Testis (tissue), 3 donors: ENCODE results near the gene PGF. TPM values are rescaled to one million over a fixed set of nuclear protein-coding genes. Genes with fewer than 3 reads are reported as not detected.

ENCODE experiments used
- DNase-seq: peaks from one replicate; pipeline ENCODE4 v3.0.0-alpha.2; 2019
- H3K27ac ChIP-seq, 2 donors: fragments of 200-600 bp; sonication (generic); one replicate each; pipeline ENCODE4 v1.5.1; 2019
- H3K27me3 ChIP-seq: fragments of 200-600 bp; sonication (generic); one replicate; pipeline ENCODE4 v1.5.1; 2019
- H3K36me3 ChIP-seq: fragments of 200-600 bp; sonication (generic); one replicate; pipeline ENCODE4 v1.5.1; 2017; ENCODE audit warnings: low read depth; ENCODE audit errors: missing control alignments
- H3K4me1 ChIP-seq: fragments of 200-600 bp; sonication (generic); one replicate; pipeline ENCODE4 v1.5.1; 2019
- H3K4me3 ChIP-seq, 2 donors: fragments of 200-600 bp; sonication (generic); one replicate each; pipeline ENCODE4 v1.5.1; 2017 to 2019
- H3K9me3 ChIP-seq: fragments of 200-600 bp; sonication (generic); one replicate; pipeline ENCODE4 v1.5.1; 2017
- CTCF ChIP-seq, 3 experiments: fragments of 450-650 bp in 2 of 3; fragments of 200-600 bp in 1 of 3; sonication (generic) in 1 of 3; IDR thresholded peaks; one replicate each; pipeline ENCODE4 v1.5.1; 2016 to 2019; ENCODE audit warnings: antibody characterized with exemption in 3 of 3, mild to moderate bottlenecking in 2 of 3, moderate library complexity in 1 of 3
- POLR2A ChIP-seq: fragments of 450-650 bp; IDR thresholded peaks from one replicate; pipeline ENCODE4 v1.6.1; 2017; ENCODE audit warnings: antibody characterized with exemption, mild to moderate bottlenecking, moderate library complexity
- WGBS, 2 donors: methylation state at CpG; one replicate each; pipeline ENCODE4 v1.1.5; 2018; 5-methylcytosine and 5-hydroxymethylcytosine counted together
- intact Hi-C: fragments of 100-400 bp; cut with DNase I; formaldehyde crosslinking; loops from one replicate; pipeline ENCODE4 v1.15.1; 2023; ENCODE audit warnings: low total_unique reads
- polyA plus RNA-seq: library from polyadenylated mRNA; stranded (reverse); fragments of 350-450 nt; fragmentation: Illumina TruSeq; extraction: RNeasy Lipid Tissue Mini Kit (QIAGEN cat#74804); gene quantifications from one replicate; pipeline ENCODE4 v1.2.3, GENCODE V29; 2014; ENCODE audit warnings: low read depth, low replicate concordance; ENCODE audit not compliant: insufficient read depth
- total RNA-seq, 2 donors: library from RNA; depleted of rRNA; stranded (reverse); fragments of >200 nt; gene quantifications; one replicate each; pipeline ENCODE4 v1.2.3, GENCODE V29; 2016

Gene PGF
- total and polyA plus RNA-seq, 3 donors from 2014 or later, result 5.4 to 11.5 (median 6.5) TPM

- H3K27me3 ChIP-seq, result no peaks in the 10 kb centered on the region
- H3K36me3 ChIP-seq, result no peaks in the 10 kb centered on the region
- DNase-seq, result peak; percentile 10
- no peaks in the 10 kb centered on the region for H3K4me1 ChIP-seq
- no peak for TF ChIP-seq CTCF (IDR thresholded peaks at IDR 0.05)
- TF ChIP-seq POLR2A, result no peak
- H3K9me3 ChIP-seq, result no peaks in the 10 kb centered on the region
- H3K27ac ChIP-seq, result no peak overlapping the region
- 83 to 96% methylated on average over 4 to 9 of the region's 9 CpGs for WGBS, 2 donors
- no peak overlapping the region for H3K4me3 ChIP-seq
- intact Hi-C loops, result no loop called here
Measured at GRCh38 chr14:74981462-74981782, 26.0 kb upstream of the PGF start.

DNA sequence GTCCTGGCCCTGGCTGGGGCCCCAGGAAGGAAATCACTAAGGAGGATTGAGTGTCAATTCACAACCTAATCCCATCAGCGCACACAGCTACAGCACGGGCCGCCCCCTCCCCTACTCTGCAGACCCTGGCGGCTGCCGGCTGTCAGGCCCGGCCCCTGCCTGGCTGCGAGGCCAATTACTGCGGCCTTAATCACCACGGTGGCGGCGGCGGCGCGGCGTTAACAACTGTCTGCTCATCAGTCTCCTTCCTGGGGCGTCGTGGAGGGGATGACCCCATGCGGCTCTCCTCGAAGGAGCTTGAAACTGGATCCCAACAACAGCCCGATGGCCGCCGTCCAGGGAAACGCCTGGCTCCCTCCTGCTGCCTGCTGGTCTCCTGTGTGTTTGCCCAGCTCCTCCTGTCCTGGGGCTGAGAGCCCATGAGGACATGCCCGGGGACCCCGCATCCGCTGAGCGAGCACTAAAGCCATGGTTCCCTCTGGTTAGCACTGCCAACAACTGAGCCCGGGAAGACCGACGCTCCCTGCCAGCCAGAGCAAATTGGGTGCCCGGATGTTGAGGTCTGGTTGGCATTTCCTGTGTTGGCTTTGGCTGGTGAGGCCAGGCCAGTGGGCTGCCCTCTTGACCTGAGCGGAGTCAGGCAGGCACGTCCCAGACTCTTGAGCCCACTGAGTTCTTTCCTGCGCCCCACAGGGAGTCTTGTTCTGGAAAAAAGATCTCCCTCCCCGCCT lies 25.5 kb upstream of the PGF start:
- Histone ChIP-seq H3K27ac (no peak overlapping the region), H3K4me1 (no peaks in the 10 kb centered on the region)

DNA sequence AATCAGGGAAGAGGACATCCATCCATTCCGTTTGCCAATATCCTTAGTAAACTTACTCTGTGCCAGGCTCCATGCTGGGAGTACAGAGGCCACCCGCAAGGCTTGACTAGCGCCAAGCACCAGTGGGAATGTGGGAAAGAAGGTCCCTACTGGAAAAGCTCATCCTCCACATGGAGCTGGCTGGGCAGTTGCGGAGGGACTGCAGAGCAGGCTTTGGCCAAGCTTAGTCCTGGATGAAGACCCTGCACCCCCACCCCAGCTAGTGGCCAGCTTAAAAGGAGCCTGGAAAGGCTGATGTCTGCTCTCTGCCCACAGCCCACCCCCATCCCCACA lies 25.0 kb upstream of the PGF start:
- no peak overlapping the region for H3K27ac ChIP-seq
- H3K27me3 ChIP-seq, result no peaks in the 10 kb centered on the region
- intact Hi-C loops, result no loop called here
- H3K9me3 ChIP-seq, result no peaks in the 10 kb centered on the region
- no peaks in the 10 kb centered on the region for H3K36me3 ChIP-seq
- WGBS, 2 donors, result 79 to 85% methylated on average over 4 of the region's 4 CpGs
- H3K4me1 ChIP-seq, result no peaks in the 10 kb centered on the region
- TF ChIP-seq POLR2A (no peak), CTCF (IDR thresholded peaks at IDR 0.05) (no peak)
- DNase-seq, result no peak
- H3K4me3 ChIP-seq, result no peak overlapping the region

More for the DNA sequence above, 25.5 kb upstream of the PGF start:
- H3K36me3 ChIP-seq, result no peaks in the 10 kb centered on the region
- H3K9me3 ChIP-seq, result no peaks in the 10 kb centered on the region
- TF ChIP-seq POLR2A (no peak), CTCF (IDR thresholded peaks at IDR 0.05) (no peak)
- 81 to 90% methylated on average over 2 to 35 of the region's 35 CpGs for WGBS, 2 donors
- H3K4me3 ChIP-seq, result no peak overlapping the region
- H3K27me3 ChIP-seq, result no peaks in the 10 kb centered on the region
- DNase-seq, result no peak
- intact Hi-C loops, result no loop called here

DNA sequence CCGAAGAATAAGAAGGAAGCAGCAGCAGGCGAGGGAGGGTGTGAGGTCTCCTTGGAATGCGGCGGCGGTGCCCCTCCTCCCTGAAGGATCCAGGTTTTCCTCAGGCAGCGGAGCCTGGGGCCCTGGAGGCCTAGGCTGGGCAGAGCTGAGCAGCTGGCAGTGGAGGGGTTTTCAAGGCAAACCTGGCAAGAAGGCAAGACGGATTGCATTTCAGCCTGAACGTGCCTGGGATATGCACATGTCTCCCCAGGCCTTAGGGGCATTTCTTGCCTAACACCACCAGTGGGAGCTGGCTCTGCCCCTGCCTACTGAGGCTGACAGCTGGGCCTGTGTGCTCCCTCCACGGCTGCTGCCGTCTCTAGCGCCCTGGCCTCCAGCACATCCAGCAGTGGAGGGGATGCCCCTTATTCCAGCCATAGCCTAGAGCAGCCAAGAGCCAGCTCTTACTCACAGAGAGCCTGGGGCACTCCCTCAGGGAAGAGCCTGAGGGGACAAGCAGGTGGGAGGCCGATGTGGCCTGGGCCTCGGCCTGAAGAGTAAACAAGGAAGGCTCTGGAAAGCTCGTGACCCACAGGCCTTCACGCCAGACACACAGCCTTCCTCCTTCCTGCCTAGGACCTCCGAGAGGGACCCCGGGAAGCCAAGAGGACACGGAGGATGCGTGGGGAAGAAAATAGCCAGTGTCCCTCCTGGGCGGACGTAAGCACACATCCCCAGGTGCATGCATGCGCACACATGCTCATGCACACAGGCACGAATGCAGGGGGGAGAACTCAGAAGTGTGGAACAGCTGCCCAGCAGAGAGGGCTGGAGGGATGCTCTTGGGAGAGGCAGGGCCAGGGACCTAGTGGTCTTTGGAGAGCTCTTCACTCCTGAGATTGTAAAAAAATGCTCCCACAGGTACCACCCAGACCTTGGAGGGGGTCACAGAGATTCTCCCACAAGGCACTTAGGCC lies 24.3 kb upstream of the PGF start:
- TF ChIP-seq CTCF (IDR thresholded peaks at IDR 0.05), result no peak
- TF ChIP-seq POLR2A, result no peak
- Histone ChIP-seq H3K9me3 (no peaks in the 10 kb centered on the region), H3K4me1 (no peaks in the 10 kb centered on the region), H3K27ac (no peak overlapping the region), H3K27me3 (no peaks in the 10 kb centered on the region), H3K4me3 (no peak overlapping the region), H3K36me3 (no peaks in the 10 kb centered on the region)
- intact Hi-C loops, result no loop called here
- no peak for DNase-seq
- 68 to 83% methylated on average over 22 to 23 of the region's 23 CpGs for WGBS, 2 donors
